ENCODE measurements around the gene FGF4.

FGF4 gene

GRCh38 chr11:69726019-69726418, 49.1 kb downstream of the FGF4 start:
- DNase-seq (ENCODE audit: low spot score), result no peak

GRCh38 chr11:69721745-69722144, 53.4 kb downstream of the FGF4 start:
- DNase-seq (ENCODE audit: low spot score), result no peak

DNA sequence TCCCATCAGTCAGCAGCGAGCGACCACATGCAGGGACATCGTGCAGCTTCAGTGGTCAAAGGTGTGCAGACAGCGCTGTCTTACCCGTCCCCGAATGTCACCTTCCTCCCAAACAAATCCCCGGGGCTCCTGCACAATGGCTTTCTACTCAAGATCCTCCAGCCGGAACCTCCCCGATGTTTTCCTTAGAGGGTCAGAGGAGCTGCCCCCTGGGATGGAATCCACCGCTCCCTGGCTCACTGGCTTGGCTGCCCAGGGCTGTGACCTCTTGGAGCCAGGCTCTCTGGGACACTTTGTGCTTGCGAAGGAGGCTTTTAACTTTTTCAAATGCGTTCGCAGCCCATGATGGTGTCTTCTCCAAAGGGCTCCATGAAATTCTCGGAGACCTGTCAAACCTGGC, 54.0 kb downstream of the FGF4 start:
- DNase-seq (ENCODE audit: low spot score), result no peak
